SK-N-MC (cell line): ENCODE measurements around the gene SEMA3C.

Source experiments
- EZH2 ChIP-seq: fragments of 200-600 bp; sonication (generic); IDR thresholded peaks from one replicate; pipeline ENCODE4 v1.6.1; 2017; ENCODE audit warnings: antibody characterized with exemption
- POLR2AphosphoS5 ChIP-seq: IDR thresholded peaks from 2 replicates; pipeline ENCODE4 v1.6.1; 2012; ENCODE audit warnings: mild to moderate bottlenecking, low read depth, low read length, borderline replicate concordance

DNA sequence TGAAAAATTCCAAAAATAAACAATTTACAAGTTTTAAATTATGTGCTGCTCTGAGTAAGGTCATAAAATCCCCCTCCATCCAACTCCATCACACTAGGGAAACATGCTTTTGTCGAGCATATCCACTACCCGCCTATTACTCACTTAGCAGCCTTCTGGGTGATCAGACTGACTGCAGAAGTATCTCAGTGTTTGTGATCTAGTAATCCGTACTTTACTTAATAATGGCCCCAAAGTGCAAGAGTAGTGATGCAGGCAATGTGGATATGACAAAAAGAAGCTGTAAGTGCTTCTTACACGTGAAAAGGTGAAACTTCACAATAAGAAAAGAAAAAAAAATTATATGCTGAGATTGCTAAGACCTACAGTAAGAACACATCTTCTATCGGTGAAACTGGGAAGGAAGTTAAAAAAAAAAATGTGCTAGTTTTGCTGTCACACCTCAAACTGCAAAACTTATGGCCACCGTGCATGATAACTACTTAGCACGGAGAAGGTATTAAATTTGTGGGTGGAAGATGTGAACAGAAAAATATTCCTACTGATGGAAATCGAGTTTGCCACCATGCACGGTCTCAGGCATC, 43.2 kb downstream of the SEMA3C start:
- no peak for TF ChIP-seq POLR2AphosphoS5
- TF ChIP-seq EZH2: no peak
